HEK293 (cell line): ENCODE data around the gene TPRN.

Experiments
- CTCF ChIA-PET: fragments of 350-600 bp; formaldehyde crosslinking; extraction: SDS; loops from one replicate; lab custom pipeline; 2021; ENCODE audit warnings: antibody characterized with exemption; lab: Yijun Ruan, JAX
- POLR2A ChIA-PET: fragments of 300-600 bp; formaldehyde crosslinking; extraction: SDS; loops from one replicate; lab custom pipeline; 2020; ENCODE audit warnings: antibody characterized with exemption, inconsistent platforms; lab: Yijun Ruan, JAX
- H3K27ac ChIP-seq: fragments of 200-500 bp; sonication (Bioruptor generic); 2 replicates; pipeline ENCODE4 v1.5.1; 2014; ENCODE audit warnings: low read depth, low read length, control low read depth, inconsistent platforms; ENCODE audit errors: extremely low read depth
- H3K36me3 ChIP-seq, 2 experiments: fragments of 200-500 bp in 1 of 2; sonication (Bioruptor generic) in 1 of 2; 1 replicate in 1 of 2; 2 replicates in 1 of 2; pipeline ENCODE4 v1.5.1; 2014 to 2017; ENCODE audit warnings: inconsistent platforms in 2 of 2, low read length in 2 of 2; ENCODE audit not compliant: control insufficient read depth in 2 of 2, insufficient read depth in 1 of 2
- H3K4me1 ChIP-seq: fragments of 200-500 bp; sonication (Bioruptor generic); 2 replicates; pipeline ENCODE4 v1.5.1; 2014; ENCODE audit warnings: mild to moderate bottlenecking, low read length, inconsistent platforms; ENCODE audit not compliant: control insufficient read depth, insufficient read depth
- H3K4me3 ChIP-seq: 2 replicates; pipeline ENCODE4 v1.5.1; 2011; ENCODE audit warnings: low read depth, mild to moderate bottlenecking, control low read depth, low read length, moderate library complexity
- H3K9me3 ChIP-seq: fragments of 200-500 bp; sonication (Bioruptor generic); 2 replicates; pipeline ENCODE4 v1.5.1; 2014; ENCODE audit warnings: low read depth, low read length, inconsistent platforms; ENCODE audit not compliant: control insufficient read depth, insufficient read depth
- GLIS2 ChIP-seq: fragments of 450-650 bp; formaldehyde crosslinking; IDR thresholded peaks from 2 replicates; pipeline ENCODE4 v1.5.1; 2016; ENCODE audit warnings: missing biosample characterization, missing genetic modification characterization
- KLF9 ChIP-seq: fragments of 450-650 bp; formaldehyde crosslinking; IDR thresholded peaks from 2 replicates; pipeline ENCODE4 v1.5.1; 2016; ENCODE audit warnings: missing biosample characterization, missing genetic modification characterization, low read depth
- PATZ1 ChIP-seq: fragments of 450-650 bp; formaldehyde crosslinking; IDR thresholded peaks from 2 replicates; pipeline ENCODE4 v1.5.1; 2016; ENCODE audit warnings: missing biosample characterization, missing genetic modification characterization
- PRDM2 ChIP-seq: fragments of 450-650 bp; formaldehyde crosslinking; IDR thresholded peaks from 2 replicates; pipeline ENCODE4 v1.5.1; 2016; ENCODE audit warnings: missing biosample characterization, missing genetic modification characterization, borderline replicate concordance
- YY1 ChIP-seq: fragments of 450-650 bp; formaldehyde crosslinking; IDR thresholded peaks from 2 replicates; pipeline ENCODE4 v1.5.1; 2018; ENCODE audit warnings: missing biosample characterization, missing genetic modification characterization
- ZFHX2 ChIP-seq: fragments of 450-650 bp; formaldehyde crosslinking; conservative IDR thresholded peaks from 2 replicates; pipeline ENCODE4 v1.5.1; 2016; ENCODE audit warnings: missing biosample characterization, missing genetic modification characterization
- ZNF202 ChIP-seq: fragments of 450-650 bp; formaldehyde crosslinking; IDR thresholded peaks from 2 replicates; pipeline ENCODE4 v1.5.1; 2016; ENCODE audit warnings: missing biosample characterization, missing genetic modification characterization, borderline replicate concordance
- ZNF707 ChIP-seq: fragments of 450-650 bp; formaldehyde crosslinking; IDR thresholded peaks from 2 replicates; pipeline ENCODE4 v1.5.1; 2016; ENCODE audit warnings: missing biosample characterization, missing genetic modification characterization
- ZXDB ChIP-seq: fragments of 450-650 bp; formaldehyde crosslinking; IDR thresholded peaks from 2 replicates; pipeline ENCODE4 v1.5.1; 2016; ENCODE audit warnings: missing biosample characterization, missing genetic modification characterization

Gene TPRN

DNA sequence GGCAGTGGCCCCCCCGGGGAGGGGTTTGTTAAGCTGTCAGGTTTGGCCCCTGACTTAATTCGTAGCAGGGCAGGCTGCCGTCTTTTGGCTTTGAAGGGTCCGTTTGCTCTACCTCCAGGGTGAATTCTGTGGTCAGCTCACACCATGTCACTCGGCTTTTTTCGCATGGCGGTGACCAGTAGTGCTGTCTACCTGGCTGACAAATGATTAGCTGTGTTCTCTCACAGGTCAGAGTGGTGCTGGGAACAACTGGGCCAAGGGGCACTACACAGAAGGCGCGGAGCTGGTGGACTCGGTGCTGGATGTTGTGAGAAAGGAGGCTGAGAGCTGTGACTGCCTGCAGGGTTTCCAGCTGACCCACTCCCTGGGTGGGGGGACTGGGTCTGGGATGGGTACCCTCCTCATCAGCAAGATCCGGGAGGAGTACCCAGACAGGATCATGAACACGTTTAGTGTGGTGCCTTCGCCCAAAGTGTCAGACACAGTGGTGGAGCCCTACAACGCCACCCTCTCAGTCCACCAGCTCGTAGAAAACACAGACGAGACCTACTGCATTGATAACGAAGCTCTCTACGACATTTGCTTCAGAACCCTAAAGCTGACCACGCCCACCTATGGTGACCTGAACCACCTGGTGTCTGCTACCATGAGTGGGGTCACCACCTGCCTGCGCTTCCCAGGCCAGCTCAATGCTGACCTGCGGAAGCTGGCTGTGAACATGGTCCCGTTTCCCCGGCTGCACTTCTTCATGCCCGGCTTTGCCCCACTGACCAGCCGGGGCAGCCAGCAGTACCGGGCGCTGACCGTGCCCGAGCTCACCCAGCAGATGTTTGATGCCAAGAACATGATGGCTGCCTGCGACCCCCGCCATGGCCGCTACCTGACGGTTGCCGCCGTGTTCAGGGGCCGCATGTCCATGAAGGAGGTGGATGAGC is 42.0 kb upstream of the TPRN start:
- Histone ChIP-seq H3K4me3 (peak overlapping the region; percentile 83), H3K4me1 (0 out of 2 replicates have a peak, but pooled peaks cover 3% of the 10 kb centered on the region)
- CTCF ChIA-PET = interaction anchor here (0.8 to 1.3 kb wide), 2 partner anchors 12 to 213 kb away, joined by 5 to 13 read pairs; partner anchors contain the start of gene NELFB

More for the DNA sequence above, 42.0 kb upstream of the TPRN start:
- POLR2A ChIA-PET = interaction anchor here (0.6 to 11.5 kb wide), 17 partner anchors 8 to 309 kb away, joined by 3 to 336 read pairs (median 4); partner anchors contain the start of genes CYSRT1, MAN1B1, MRPL41 and NELFB
- H3K9me3 ChIP-seq = no peaks in the 10 kb centered on the region
- H3K27ac ChIP-seq = peak overlapping the region; percentile 89
- peaks cover 0 to 32% of the 10 kb centered on the region in 2 experiments; a peak in 1 of 3 replicates for H3K36me3 ChIP-seq
- TF ChIP-seq ZXDB (tag by site-specific recombination) = 0 out of 2 replicates have a peak, but pooled peaks have one; percentile 4
- 0 out of 2 replicates have a peak, but pooled peaks have one; percentile 12 for TF ChIP-seq GLIS2
- TF ChIP-seq ZNF202 (tag by site-specific recombination) = no peak
- peak; percentile 68 for TF ChIP-seq KLF9 (tag by site-specific recombination)
- TF ChIP-seq ZNF707 (tag by site-specific recombination) = peak; percentile 77; the same call in 1 of the 2 replicates
- TF ChIP-seq PRDM2 (tag by site-specific recombination) = 0 out of 2 replicates have a peak, but pooled peaks have one; percentile 23
- peak; percentile 2; the same call in 1 of the 2 replicates for TF ChIP-seq PATZ1 (tag by site-specific recombination)
- TF ChIP-seq YY1 = 0 out of 2 replicates have a peak, but pooled peaks have one; percentile 19
- no peak for TF ChIP-seq ZFHX2 (tag by site-specific recombination)
